Measurements from ENCODE around the gene LAMTOR2.

DNA sequence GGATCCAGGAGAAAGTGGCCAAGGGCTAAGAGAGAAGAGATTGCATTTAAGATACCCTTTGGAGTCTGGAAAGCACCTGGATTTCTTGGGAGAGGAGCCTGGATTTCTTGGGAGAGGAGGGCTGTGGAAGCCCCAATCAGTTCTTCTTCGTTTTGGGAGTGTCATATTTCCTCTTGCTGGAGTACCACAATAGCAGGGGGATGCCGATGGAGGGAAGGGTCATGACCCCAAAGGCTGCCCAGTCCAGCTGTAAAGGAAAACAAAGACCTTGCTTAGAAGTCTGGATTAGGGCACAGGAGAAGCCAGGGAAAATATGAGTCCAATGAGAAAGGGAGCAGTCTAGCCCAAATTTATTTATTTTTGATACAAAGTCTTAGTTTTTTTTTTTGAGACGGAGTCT is 45.2 kb upstream of the LAMTOR2 start:
- TF ChIP-seq POLR2A (IDR thresholded peaks at IDR 0.05), result no peak
- TF ChIP-seq, protein P1, sequence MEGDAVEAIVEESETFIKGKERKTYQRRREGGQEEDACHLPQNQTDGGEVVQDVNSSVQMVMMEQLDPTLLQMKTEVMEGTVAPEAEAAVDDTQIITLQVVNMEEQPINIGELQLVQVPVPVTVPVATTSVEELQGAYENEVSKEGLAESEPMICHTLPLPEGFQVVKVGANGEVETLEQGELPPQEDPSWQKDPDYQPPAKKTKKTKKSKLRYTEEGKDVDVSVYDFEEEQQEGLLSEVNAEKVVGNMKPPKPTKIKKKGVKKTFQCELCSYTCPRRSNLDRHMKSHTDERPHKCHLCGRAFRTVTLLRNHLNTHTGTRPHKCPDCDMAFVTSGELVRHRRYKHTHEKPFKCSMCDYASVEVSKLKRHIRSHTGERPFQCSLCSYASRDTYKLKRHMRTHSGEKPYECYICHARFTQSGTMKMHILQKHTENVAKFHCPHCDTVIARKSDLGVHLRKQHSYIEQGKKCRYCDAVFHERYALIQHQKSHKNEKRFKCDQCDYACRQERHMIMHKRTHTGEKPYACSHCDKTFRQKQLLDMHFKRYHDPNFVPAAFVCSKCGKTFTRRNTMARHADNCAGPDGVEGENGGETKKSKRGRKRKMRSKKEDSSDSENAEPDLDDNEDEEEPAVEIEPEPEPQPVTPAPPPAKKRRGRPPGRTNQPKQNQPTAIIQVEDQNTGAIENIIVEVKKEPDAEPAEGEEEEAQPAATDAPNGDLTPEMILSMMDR (IDR thresholded peaks at IDR 0.05), result no peak
